GM18907 (cell line): ENCODE data around the gene NYNRIN.
"Not testable (repeated sequence)": the region's sequence is repeated elsewhere in the genome, so short reads cannot be mapped to it uniquely, and the experiment has no call there.

Source experiments
- ATAC-seq: cut with Tn5 transposase; IDR thresholded peaks from one replicate; pipeline ENCODE4 v1.9.1; 2021; ENCODE audit warnings: mild to moderate bottlenecking, moderate library complexity; ENCODE audit not compliant: unreplicated experiment

NYNRIN gene

DNA sequence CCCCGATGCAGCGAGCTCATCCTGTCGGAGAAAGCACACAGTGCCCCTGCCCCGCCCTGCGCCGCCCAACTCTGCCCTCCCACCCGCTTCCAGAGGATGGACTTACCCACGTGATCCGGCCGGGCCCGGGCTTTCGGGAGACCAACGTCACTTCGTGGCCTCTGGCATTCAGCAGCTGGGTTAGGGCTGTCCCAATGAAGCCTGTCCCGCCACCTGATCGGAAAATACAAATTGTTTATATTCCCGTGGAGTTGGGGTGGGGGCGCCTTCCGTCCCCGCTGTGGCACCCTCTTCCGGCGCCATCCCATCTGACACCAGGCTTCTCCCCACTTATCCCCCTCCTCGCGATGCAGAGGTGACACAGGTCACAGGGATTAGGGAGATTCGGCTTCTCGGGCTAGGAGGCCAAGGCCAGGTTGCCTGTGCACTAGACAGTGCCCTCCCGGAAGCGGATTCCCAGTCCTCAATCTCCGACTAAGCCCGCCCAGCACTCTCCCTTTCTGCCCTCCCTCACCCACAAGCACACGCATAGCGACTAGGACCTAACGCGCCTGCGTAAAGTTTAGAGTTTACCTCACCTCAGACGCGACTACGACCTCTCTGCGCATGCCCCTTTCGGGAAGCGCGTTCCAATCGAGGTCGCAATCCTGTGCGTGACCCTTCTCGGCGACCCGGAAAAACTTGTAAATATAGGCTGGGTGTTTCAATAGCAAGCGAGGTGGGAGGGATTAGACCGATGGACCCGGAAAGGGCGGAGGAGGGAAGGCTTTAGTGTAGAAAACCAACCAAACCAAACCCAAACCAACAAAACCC is 43.6 kb downstream of the NYNRIN start, which contains the start of gene SDR39U1:
TSS of gene SDR39U1 (minus strand) at position 537 of the 813 bp plus-strand sequence. CDS start at position 530, 7 bp downstream.
- ATAC-seq, result peak; percentile 92

DNA sequence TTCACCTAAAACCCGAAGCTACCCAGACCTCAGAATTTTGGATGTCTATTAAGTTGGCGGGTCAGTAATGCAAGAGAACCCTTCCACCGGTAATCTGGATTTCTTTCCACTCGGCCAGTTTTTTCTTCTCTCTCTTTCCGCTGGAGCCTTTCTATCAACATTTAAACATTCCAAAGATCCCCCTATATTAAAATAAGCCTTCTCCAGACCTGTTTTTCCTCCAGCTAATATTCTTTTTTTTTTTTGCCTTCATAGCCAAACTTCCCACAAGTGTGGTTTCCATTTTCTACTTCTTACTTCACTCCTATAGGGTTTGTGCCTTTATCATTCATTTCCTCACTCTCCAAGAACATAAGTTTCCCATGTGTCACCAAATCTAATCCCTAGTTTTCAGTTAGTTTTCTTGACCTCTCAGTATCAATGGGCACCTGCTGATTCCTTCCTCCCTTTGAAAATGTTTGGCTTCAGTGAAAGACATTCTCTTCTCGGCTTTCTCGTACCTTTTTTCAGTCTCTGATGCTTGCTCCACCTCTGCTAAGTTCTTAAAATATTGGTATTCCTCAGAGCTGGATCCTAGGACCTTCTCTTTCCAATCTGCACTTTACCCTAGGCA is 44.4 kb downstream of the NYNRIN start:
- no peak for ATAC-seq

DNA sequence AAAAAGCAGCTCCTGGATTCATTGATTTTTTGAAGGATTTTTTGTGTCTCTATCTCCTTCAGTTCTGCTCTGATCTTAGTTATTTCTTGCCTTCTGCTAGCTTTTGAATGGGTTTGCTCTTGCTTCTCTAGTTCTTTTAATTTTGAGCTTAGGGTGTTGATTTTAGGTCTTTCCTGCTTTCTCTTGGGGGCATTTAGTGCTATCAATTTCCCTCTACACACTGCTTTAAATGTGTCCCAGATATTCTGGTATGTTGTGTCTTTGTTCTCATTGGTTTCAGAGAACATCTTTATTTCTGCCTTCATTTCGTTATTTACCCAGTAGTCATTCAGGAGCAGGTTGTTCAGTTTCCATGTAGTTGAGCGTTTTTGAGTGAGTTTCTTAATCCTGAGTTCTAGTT is 52.0 kb downstream of the NYNRIN start:
- ATAC-seq, result not testable (repeated sequence)

DNA sequence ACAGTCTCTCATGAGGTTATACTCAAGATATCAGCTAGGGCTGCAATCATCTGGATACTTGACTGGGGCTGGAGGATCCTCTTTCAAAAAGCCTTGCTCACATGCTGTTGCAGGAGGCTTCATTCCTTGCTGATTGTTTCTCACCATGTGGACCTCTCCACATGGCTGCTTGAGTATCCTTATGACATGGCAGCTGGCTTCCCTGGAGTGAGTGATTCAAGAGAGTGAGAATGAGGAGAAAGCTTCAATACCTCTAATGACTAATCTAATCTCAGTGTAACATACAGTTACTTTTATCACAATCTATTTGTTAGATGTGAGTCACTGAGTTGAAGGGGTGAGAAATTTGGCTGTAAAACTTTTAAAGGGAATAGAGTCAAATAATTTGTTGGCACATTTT is 58.2 kb downstream of the NYNRIN start:
- ATAC-seq, result no peak

DNA sequence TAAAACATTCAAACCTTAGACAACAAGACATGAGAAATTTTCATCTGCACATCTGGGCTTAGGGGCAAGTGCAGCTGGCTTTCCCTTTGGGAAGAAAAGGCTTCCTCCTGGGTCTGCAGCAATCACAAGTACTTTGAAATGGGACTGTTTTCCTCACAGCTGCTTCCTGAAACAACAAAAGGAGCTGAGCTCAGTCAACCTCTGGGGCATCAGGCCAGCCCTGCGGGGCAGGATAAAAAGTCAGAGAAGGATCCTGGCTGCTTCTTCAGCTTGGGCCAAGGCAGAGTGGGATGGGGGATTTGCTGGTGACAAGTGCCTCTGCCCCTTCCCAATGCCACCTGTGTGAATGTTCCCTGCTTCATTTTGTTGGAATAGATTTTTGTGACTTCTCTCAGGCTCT is 59.9 kb downstream of the NYNRIN start:
- ATAC-seq, result no peak

DNA sequence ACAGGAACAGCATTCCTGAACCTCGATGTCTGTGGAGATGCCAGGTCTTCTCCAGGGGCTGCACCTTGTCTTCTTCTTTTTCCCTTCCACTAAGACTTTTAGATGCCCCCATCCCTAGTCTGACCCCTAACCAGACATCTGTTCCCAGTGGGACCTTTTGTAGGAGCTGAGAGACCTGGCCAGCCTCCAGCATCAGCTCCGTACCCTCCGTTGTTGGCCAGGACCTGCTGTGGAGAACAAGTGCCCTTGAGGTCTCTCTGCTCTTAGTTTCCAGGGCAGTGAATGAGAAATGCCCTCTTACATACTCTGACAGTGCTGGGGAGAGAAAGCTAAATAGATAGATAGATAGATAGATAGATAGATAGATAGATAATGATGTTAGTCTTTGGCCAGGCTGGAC is 60.5 kb downstream of the NYNRIN start:
- ATAC-seq, result no peak

DNA sequence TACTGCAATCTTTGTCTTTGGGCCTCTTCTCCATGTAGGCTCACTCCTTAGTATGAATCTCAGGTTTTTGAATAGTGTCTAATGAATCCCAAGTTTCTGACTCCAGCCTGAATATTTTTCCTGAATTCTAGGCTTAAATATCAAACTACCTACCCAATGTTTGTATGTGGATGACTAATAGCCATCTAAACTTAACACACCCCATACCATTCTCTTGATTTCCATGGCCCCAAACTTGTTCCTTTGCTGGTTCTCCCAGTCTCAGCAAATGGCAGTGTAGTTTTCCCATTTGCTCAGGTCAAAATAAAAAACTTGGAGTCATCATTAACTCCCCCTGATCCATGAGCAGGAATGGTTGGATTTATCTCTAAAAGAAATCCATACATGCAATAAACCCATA is 62.5 kb downstream of the NYNRIN start:
- no peak for ATAC-seq

DNA sequence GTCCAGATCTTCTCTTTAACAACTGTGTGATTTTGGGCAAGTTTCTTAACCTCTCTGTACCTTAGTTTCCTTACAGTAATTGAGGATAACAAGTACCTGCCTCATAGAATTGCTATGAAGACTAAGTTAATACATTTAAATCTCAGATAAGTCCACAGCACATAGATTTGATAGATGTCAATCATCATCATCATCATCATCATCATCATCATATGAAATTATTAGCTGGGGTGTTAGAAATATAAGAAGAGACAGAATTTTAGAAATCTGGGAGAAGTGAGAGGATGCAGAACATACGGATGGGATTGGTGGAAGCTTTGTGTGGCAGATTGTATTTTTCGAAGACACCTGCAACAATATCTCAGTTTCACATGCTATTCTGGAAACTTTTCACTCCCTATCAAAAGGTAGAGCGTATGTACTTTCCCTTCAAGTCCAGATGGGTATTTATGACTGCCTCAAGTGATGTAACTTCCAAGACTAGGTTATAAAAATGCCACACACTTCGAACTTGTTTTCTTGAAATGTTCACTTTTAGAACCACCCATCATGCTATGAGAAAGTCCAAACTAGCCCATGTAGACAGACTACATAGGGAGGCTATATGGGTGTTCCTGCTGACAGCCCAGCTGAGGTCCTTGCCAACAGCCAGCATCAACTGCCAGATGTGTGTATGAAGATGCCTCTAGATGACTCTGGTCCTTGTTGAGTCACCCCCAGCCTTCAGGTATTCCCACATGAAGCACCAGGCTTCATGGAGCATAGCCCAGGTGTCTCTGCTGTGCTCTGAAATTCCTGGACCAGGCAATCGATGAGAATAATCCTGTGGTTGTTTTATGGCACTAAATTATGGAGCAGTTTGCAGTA is 64.4 kb downstream of the NYNRIN start:
- ATAC-seq, result no peak

DNA sequence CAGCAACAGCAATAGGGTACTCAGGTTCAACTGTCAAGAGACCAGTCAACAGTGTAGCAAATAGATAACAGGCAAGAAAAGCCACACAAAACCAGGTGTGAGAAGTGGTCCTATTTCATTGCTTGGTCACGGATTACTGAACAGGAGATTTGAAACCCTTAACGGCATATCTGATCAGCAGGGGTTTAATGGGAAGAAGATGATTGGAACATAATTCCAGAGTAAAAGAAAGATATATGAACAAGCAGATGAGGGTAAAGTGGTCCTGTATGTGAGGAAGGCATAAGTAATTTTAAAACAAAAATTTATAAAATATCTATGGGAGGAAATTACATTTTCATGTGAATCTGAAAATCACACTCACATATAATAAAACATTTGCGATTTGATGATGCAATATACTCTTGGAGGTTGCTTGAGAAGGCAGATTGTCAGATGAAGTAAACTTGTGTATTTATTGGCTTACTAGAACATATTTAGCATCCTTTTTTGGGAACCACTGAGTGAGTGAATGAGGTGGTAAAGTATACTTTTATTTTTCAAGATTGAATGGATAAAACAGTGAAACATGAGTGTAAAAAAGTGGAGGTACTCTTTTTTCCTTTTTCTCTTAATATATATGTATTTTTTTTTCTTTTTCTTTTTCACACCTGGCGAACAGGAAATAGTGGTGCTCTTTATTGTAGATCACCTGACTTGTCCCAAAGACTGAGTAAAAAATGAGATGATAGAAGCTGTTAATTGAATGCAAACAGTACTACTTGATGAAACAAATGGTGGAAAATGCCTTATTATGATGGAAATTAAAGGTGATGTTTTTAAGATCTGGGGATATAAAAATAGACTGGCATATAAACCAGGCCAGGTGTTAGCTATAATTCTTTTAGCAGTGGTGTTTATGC is 65.3 kb downstream of the NYNRIN start:
- ATAC-seq, result no peak

DNA sequence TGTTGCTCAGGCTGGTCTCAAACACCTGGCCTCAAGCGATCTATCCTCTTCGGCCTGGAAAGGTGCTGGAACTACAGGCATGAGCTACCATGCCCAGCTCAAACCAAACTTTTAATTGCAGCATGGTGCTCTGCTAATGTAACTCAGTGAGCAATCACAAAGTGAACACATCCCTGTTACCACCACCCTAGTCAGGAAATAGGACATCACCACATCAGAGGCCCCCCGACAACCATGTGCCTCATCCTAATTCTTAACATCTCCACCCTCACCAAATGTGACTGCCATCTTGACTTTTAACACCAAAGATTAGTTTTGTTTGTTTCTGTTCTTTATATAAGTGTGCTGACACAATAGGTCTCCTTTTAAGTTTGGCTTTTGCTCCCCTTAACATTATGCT is 66.6 kb downstream of the NYNRIN start:
- no peak for ATAC-seq

DNA sequence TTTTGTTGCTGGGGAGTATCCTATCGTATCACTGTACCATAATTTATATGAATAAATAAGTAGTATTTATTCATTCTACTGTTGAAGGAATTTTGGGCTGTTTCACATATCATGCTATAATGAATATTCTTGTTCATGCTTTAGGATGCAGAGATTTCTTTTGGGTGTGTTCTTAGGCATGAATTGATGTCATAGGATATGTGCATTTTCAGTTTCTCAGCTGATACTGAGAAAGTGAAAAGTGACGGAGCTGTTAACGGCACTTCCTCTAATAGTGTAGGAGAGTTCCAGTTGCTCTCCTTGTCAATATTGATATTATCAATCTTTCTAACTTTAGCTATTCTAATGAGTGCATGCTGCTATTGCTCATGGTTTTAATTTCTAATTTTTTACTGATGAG is 67.0 kb downstream of the NYNRIN start:
- no peak for ATAC-seq
